DOHH2 (cell line): Measurements from ENCODE around the gene ABI3BP.

Experiments
- H3F3A ChIP-seq: fragments of 200-600 bp; sonication (generic), shearing (Covaris generic); 2 replicates; pipeline ENCODE4 v1.6.0; 2016; ENCODE audit warnings: antibody characterized with exemption, mild to moderate bottlenecking; ENCODE audit not compliant: control insufficient read depth, insufficient read depth
- H3K27ac ChIP-seq: fragments of 200-600 bp; sonication (generic); 2 replicates; pipeline ENCODE4 v1.5.1; 2014; ENCODE audit warnings: low read depth, mild to moderate bottlenecking, low read length, moderate library complexity
- H3K27me3 ChIP-seq: fragments of 200-600 bp; sonication (generic); 2 replicates; pipeline ENCODE4 v1.6.1; 2014; ENCODE audit warnings: mild to moderate bottlenecking, low read length, mixed read lengths; ENCODE audit not compliant: control insufficient read depth
- H3K36me3 ChIP-seq: fragments of 200-600 bp; sonication (generic); 2 replicates; pipeline ENCODE4 v1.6.1; 2014; ENCODE audit warnings: mild to moderate bottlenecking, low read length, moderate library complexity, mixed read lengths; ENCODE audit not compliant: control insufficient read depth
- H3K4me1 ChIP-seq: fragments of 200-600 bp; sonication (generic); 2 replicates; pipeline ENCODE4 v1.6.1; 2014; ENCODE audit warnings: mild to moderate bottlenecking, low read length, mixed read lengths; ENCODE audit not compliant: control insufficient read depth
- H3K4me2 ChIP-seq: fragments of 200-600 bp; sonication (generic); 2 replicates; pipeline ENCODE4 v1.6.0; 2014; ENCODE audit warnings: mild to moderate bottlenecking, low read length, moderate library complexity
- H3K4me3 ChIP-seq: fragments of 200-600 bp; sonication (generic); 2 replicates; pipeline ENCODE4 v1.5.1; 2014; ENCODE audit warnings: mild to moderate bottlenecking, low read length, mixed read lengths
- H3K79me2 ChIP-seq: fragments of 200-600 bp; sonication (generic); 2 replicates; pipeline ENCODE4 v1.6.1; 2014; ENCODE audit warnings: mild to moderate bottlenecking, low read length, mixed read lengths; ENCODE audit not compliant: control insufficient read depth
- H3K9me2 ChIP-seq: fragments of 200-600 bp; sonication (generic); replicated peaks from 2 replicates; pipeline ENCODE4 v1.6.1; 2014; ENCODE audit warnings: mild to moderate bottlenecking, low read length, mixed read lengths; ENCODE audit not compliant: control insufficient read depth
- H3K9me3 ChIP-seq: fragments of 200-600 bp; sonication (generic); 2 replicates; pipeline ENCODE4 v1.6.1; 2014; ENCODE audit warnings: antibody characterized with exemption, low read length, mixed read lengths; ENCODE audit not compliant: control insufficient read depth, insufficient read depth
- H4K20me1 ChIP-seq: fragments of 200-600 bp; sonication (generic); 2 replicates; pipeline ENCODE4 v1.6.0; 2014; ENCODE audit warnings: low read depth, mild to moderate bottlenecking, antibody characterized with exemption, low read length, moderate library complexity; ENCODE audit not compliant: control insufficient read depth, insufficient read depth
- CTCF ChIP-seq: fragments of 200-600 bp; sonication (generic); IDR thresholded peaks from one replicate; pipeline ENCODE4 v1.5.1; 2014; ENCODE audit warnings: antibody characterized with exemption, mild to moderate bottlenecking, low read depth, low read length; ENCODE audit not compliant: poor library complexity, severe bottlenecking
- EZH2phosphoT487 ChIP-seq: fragments of 200-600 bp; sonication (generic); IDR thresholded peaks from 2 replicates; pipeline ENCODE4 v1.6.1; 2017; ENCODE audit warnings: borderline replicate concordance, mild to moderate bottlenecking, antibody characterized with exemption, low read length, moderate library complexity, mixed read lengths

ABI3BP gene

DNA sequence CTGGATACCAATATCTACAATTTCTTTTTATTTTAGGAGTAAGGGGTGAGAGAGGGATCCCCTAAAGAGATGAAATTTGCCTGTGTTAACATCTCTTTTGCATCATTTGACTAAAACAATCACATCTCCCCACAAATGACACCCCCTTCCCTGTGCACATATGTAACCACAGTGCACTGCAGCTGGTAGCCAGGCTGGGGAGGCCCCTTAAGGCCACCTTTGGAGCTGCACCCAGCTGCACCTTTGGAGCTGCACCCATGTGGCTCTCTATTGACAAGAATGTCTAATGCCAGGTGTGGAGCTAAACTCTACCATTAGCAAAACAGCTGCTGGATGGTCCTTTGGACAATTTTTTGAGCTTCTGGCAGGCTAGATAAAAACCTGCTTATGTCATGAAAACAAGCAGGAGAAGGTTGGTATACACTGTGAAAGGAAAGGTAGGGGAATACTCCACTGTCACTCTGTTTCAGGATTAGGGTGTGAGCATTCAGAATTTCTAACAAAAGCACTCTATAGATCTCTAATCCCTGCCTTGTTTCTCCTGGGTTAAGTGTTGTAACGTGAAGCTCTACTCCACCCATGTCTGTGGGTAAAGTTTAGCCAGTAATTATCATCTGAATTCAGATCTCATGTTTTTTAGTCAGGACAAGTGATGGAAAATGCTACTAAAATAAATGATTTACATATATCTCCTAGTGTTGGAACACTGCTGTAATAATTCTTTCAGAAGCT lies 231.8 kb downstream of the ABI3BP start:
- no peak for TF ChIP-seq EZH2phosphoT487
- TF ChIP-seq CTCF, result no peak
- Histone ChIP-seq H3K4me1 (no peaks in the 10 kb centered on the region), H3K36me3 (no peaks in the 10 kb centered on the region), H3K4me3 (no peak overlapping the region), H3K9me3 (no peaks in the 10 kb centered on the region), H3K9me2 (no peaks in the 10 kb centered on the region), H3F3A (no peaks in the 10 kb centered on the region), H3K4me2 (no peak overlapping the region), H3K79me2 (no peaks in the 10 kb centered on the region), H3K27me3 (peaks cover 7% of the 10 kb centered on the region), H4K20me1 (no peaks in the 10 kb centered on the region), H3K27ac (no peak overlapping the region)

DNA sequence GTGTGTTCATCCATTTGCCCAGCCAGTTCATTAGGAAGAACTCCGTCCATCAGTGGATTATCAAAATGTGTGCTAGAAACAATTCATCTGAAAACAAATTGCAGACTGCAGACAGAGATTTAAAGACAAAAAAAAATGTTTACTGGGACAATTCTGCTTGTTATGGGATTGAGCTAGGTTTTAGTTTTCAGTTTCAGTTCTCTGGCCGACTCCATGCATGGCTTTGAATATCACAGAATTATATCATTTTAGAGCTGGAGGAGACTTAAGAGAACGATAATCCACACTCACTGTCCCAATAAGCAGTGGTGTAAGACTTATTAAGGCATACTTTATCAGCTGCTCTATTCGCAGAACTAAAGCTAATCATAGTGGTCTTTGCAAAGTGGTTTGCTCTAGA lies 232.8 kb downstream of the ABI3BP start:
- TF ChIP-seq EZH2phosphoT487, result no peak
- no peak for TF ChIP-seq CTCF
- Histone ChIP-seq H3K27ac (no peak overlapping the region), H3K36me3 (no peaks in the 10 kb centered on the region), H3K4me2 (no peak overlapping the region), H3K9me2 (no peaks in the 10 kb centered on the region), H3F3A (no peaks in the 10 kb centered on the region), H3K27me3 (peaks cover 7% of the 10 kb centered on the region), H3K79me2 (no peaks in the 10 kb centered on the region), H4K20me1 (no peaks in the 10 kb centered on the region), H3K4me1 (no peaks in the 10 kb centered on the region), H3K9me3 (no peaks in the 10 kb centered on the region), H3K4me3 (no peak overlapping the region)

GRCh38 chr3:100759950-100760349 lies 233.3 kb downstream of the ABI3BP start:
- H3K9me3 ChIP-seq, result no peaks in the 10 kb centered on the region
- no peak for TF ChIP-seq EZH2phosphoT487
- TF ChIP-seq CTCF, result no peak
- H3K4me2 ChIP-seq, result no peak overlapping the region
- H3K79me2 ChIP-seq, result no peaks in the 10 kb centered on the region
- H3K9me2 ChIP-seq, result no peaks in the 10 kb centered on the region
- no peaks in the 10 kb centered on the region for H3K4me1 ChIP-seq
- no peaks in the 10 kb centered on the region for H3K36me3 ChIP-seq
- H3K27me3 ChIP-seq, result peaks cover 7% of the 10 kb centered on the region
- no peaks in the 10 kb centered on the region for H4K20me1 ChIP-seq
- H3K4me3 ChIP-seq, result no peak overlapping the region
- H3F3A ChIP-seq, result no peaks in the 10 kb centered on the region
- no peak overlapping the region for H3K27ac ChIP-seq
